GM12878 (cell line): ENCODE data around the gene IL1RAPL1. TPM values are rescaled to one million over a fixed set of nuclear protein-coding genes. Genes with fewer than 3 reads are reported as not detected.

ENCODE experiments used
- ATAC-seq: fragments of 200-7000 bp; cut with Tn5 transposase; 3 replicates; pipeline ENCODE4 v1.9.1; 2020; ENCODE audit warnings: mild to moderate bottlenecking, moderate library complexity
- BruUV-seq: library from RNA; stranded (reverse); fragments of 400-500 nt; replicated peaks from 2 replicates; lab custom pipeline; 2021; lab: Mats Ljungman, UMichigan
- CTCF ChIA-PET: fragments of 300-600 bp; sonication (Branson Sonifier 250); formaldehyde crosslinking; extraction: SDS; loops from one replicate; lab custom pipeline; 2021; ENCODE audit warnings: inconsistent platforms; lab: Yijun Ruan, JAX
- POLR2A ChIA-PET: fragments of 350-600 bp; formaldehyde crosslinking; extraction: SDS; loops from one replicate; lab custom pipeline; 2021; ENCODE audit warnings: inconsistent platforms; lab: Charles Lee
- RAD21 ChIA-PET: fragments of 300-600 bp; sonication (Branson Sonifier 250); formaldehyde crosslinking; loops from one replicate; lab custom pipeline; 2023; ENCODE audit warnings: antibody characterized with exemption; ENCODE audit not compliant: unreplicated experiment; lab: Charles Lee
- SMC1A ChIA-PET: fragments of 300-600 bp; sonication (Branson Sonifier 250); formaldehyde crosslinking; loops from one replicate; lab custom pipeline; 2023; ENCODE audit not compliant: unreplicated experiment, uncharacterized antibody; lab: Charles Lee
- DNase-seq: peaks from one replicate; pipeline ENCODE4 v3.0.0-alpha.2; 2011; ENCODE audit warnings: low read depth, low spot score
- FAIRE-seq: peaks from 3 replicates; lab custom pipeline; 2011; peaks lifted over from hg19 to GRCh38; lab: Jason Lieb, UNC
- H2AFZ ChIP-seq: 2 replicates; pipeline ENCODE4 v1.6.0; 2011; ENCODE audit warnings: low read depth, low read length, control low read depth; ENCODE audit not compliant: control insufficient read depth
- H3K27ac ChIP-seq: 2 replicates; pipeline ENCODE4 v1.5.1; 2011; ENCODE audit warnings: control low read depth; ENCODE audit not compliant: control insufficient read depth, insufficient read depth
- H3K27me3 ChIP-seq, 2 experiments: replicated peaks in 1 of 2; 2 replicates each; pipeline versions ENCODE4 v1.6.0 to v1.6.1; 2011; ENCODE audit warnings: low read length in 1 of 2; ENCODE audit not compliant: control insufficient read depth in 2 of 2, insufficient read depth in 2 of 2
- H3K36me3 ChIP-seq, 2 experiments: 2 replicates each; pipeline ENCODE4 v1.5.1; 2011; ENCODE audit warnings: low read length in 1 of 2; ENCODE audit not compliant: control insufficient read depth in 2 of 2, insufficient read depth in 2 of 2
- H3K4me1 ChIP-seq: 2 replicates; pipeline ENCODE4 v1.6.1; 2011; ENCODE audit warnings: mild to moderate bottlenecking, low read length, moderate library complexity, mixed read lengths; ENCODE audit not compliant: control insufficient read depth, insufficient read depth
- H3K4me2 ChIP-seq: 2 replicates; pipeline ENCODE4 v1.6.0; 2011; ENCODE audit warnings: control low read depth; ENCODE audit not compliant: control insufficient read depth, insufficient read depth
- H3K4me3 ChIP-seq: fragments of 200-600 bp; sonication (generic); 2 replicates; pipeline ENCODE4 v1.5.1; 2016
- H3K79me2 ChIP-seq: 2 replicates; pipeline ENCODE4 v1.6.0; 2011; ENCODE audit warnings: low read length; ENCODE audit not compliant: control insufficient read depth, insufficient read depth
- H3K9ac ChIP-seq: 2 replicates; pipeline ENCODE4 v1.8.0; 2011; ENCODE audit warnings: low read length, control low read depth, mixed read lengths; ENCODE audit not compliant: control insufficient read depth, insufficient read depth
- H3K9me3 ChIP-seq: replicated peaks from 3 replicates; pipeline ENCODE4 v1.5.1; 2011; ENCODE audit warnings: mild to moderate bottlenecking, low read length; ENCODE audit not compliant: control insufficient read depth, insufficient read depth
- H4K20me1 ChIP-seq: 2 replicates; pipeline ENCODE4 v1.6.0; 2011; ENCODE audit not compliant: control insufficient read depth, insufficient read depth
- BCLAF1 ChIP-seq: fragments of 450-650 bp; IDR thresholded peaks from 2 replicates; pipeline ENCODE4 v1.6.1; 2017; ENCODE audit warnings: antibody characterized with exemption, mild to moderate bottlenecking, moderate library complexity
- CBFB ChIP-seq: IDR thresholded peaks from 2 replicates; pipeline ENCODE4 v1.6.1; 2016; ENCODE audit warnings: antibody characterized with exemption, low read depth
- DPF2 ChIP-seq: fragments of 450-650 bp; IDR thresholded peaks from 2 replicates; pipeline ENCODE4 v1.6.1; 2017; ENCODE audit warnings: mild to moderate bottlenecking
- EZH2 ChIP-seq: IDR thresholded peaks from 2 replicates; pipeline ENCODE4 v1.6.1; 2012; ENCODE audit warnings: low read depth, mild to moderate bottlenecking, control low read depth, inconsistent platforms, low read length, borderline replicate concordance; ENCODE audit not compliant: control insufficient read depth
- NR2F1 ChIP-seq: fragments of 450-650 bp; conservative IDR thresholded peaks from 2 replicates; pipeline ENCODE4 v1.6.1; 2017; ENCODE audit warnings: mild to moderate bottlenecking
- POLR2AphosphoS5 ChIP-seq: IDR thresholded peaks from 2 replicates; pipeline ENCODE4 v1.6.1; 2011; ENCODE audit warnings: mild to moderate bottlenecking, low read length, inconsistent platforms
- PRDM15 ChIP-seq: fragments of 450-650 bp; formaldehyde crosslinking; IDR thresholded peaks from 2 replicates; pipeline ENCODE4 v1.4.0; 2020; ENCODE audit warnings: mild to moderate bottlenecking, moderate library complexity
- SMC3 ChIP-seq: IDR thresholded peaks from 2 replicates; pipeline ENCODE4 v1.6.1; 2011; ENCODE audit warnings: low read length, improper control_type of control experiment, borderline replicate concordance
- STAT3 ChIP-seq: IDR thresholded peaks from 2 replicates; pipeline ENCODE4 v1.6.1; 2011; ENCODE audit warnings: low read depth, low read length, improper control_type of control experiment
- ZBTB11 ChIP-seq: fragments of 450-650 bp; formaldehyde crosslinking; IDR thresholded peaks from 2 replicates; pipeline ENCODE4 v1.5.0; 2022; ENCODE audit warnings: mild to moderate bottlenecking, missing genetic modification characterization
- ZNF687 ChIP-seq: fragments of 450-650 bp; IDR thresholded peaks from 2 replicates; pipeline ENCODE4 v1.6.1; 2017; ENCODE audit warnings: mild to moderate bottlenecking, moderate library complexity
- WGBS: methylation state at CpG from one replicate; pipeline ENCODE4 v1.1.6; 2016; ENCODE audit warnings: low lambda C conversion rate; ENCODE audit not compliant: insufficient replicate concordance, insufficient coverage; ENCODE audit errors: missing lambda C conversion rate; 5-methylcytosine and 5-hydroxymethylcytosine counted together
- in situ Hi-C: fragments of 300-500 bp; cut with MboI; formaldehyde crosslinking; loops from 9 replicates; pipeline ENCODE4 v1.14.3; 2018; ENCODE audit warnings: mixed read lengths
- intact Hi-C: fragments of 100-400 bp; cut with micrococcal nuclease; formaldehyde crosslinking; loops from one replicate; pipeline ENCODE4 v1.14.2; 2022; ENCODE audit not compliant: unreplicated experiment
- polyA plus RNA-seq, 11 experiments: library from polyadenylated mRNA; depleted of rRNA in 4 of 11; unstranded in 6 of 11; stranded (reverse) in 5 of 11; fragments of >200 nt; fragmentation: Nextera tagmentation in 4 of 11; fragmentation: Illumina TruSeq in 1 of 11; extraction: Ambion mirVana in 4 of 11; extraction: Trizol in 1 of 11; gene quantifications; 1 replicate in 1 of 11; 2 replicates in 10 of 11; pipeline versions ENCODE4 v1.2.1 to v1.2.3, GENCODE V29; 2011 to 2016; ENCODE audit warnings: inconsistent platforms in 2 of 11, missing spikeins in 2 of 11, low read depth in 1 of 11
- total RNA-seq, 4 experiments: library from RNA; depleted of rRNA in 3 of 4; stranded (reverse); fragments of >200 nt in 3 of 4; fragmentation: Illumina TruSeq in 1 of 4; extraction: Trizol in 1 of 4; gene quantifications; 2 replicates each; pipeline versions ENCODE4 v1.2.1 to v1.2.3, GENCODE V29; 2013 to 2021

Gene IL1RAPL1
- total and polyA plus RNA-seq, 10 of the 15 experiments (the other 5 are each of a cell fraction or from before 2014, with no cell fraction given): not detected

- CTCF ChIA-PET: no interaction called here
- Histone ChIP-seq H3K9ac (no peak overlapping the region), H3K4me1 (no peaks in the 10 kb centered on the region), H3K27ac (no peak overlapping the region), H3K4me2 (no peak overlapping the region), H4K20me1 (no peaks in the 10 kb centered on the region), H2AFZ (no peak overlapping the region), H3K27me3 (no peaks in the 10 kb centered on the region), H3K79me2 (no peaks in the 10 kb centered on the region), H3K9me3 (no peaks in the 10 kb centered on the region), H3K4me3 (no peak overlapping the region), H3K36me3 (no peaks in the 10 kb centered on the region)
- in situ Hi-C loops: no loop called here
- RAD21 ChIA-PET: no interaction called here
- SMC1A ChIA-PET: no interaction called here
- FAIRE-seq (no peak), DNase-seq (no peak), ATAC-seq (no peak)
- 66% methylated on average over 3 of the region's 3 CpGs for WGBS
- BruUV-seq: no TSS peak
- POLR2A ChIA-PET: no interaction called here
- intact Hi-C loops: no loop called here
- TF ChIP-seq BCLAF1 (no peak), ZNF687 (no peak), PRDM15 (CRISPR knock-in tag) (no peak), ZBTB11 (no peak), POLR2AphosphoS5 (no peak), STAT3 (no peak), EZH2 (no peak), NR2F1 (no peak), CBFB (no peak), SMC3 (no peak), DPF2 (no peak)
Measured at GRCh38 chrX:29172880-29173279, 585.6 kb downstream of the IL1RAPL1 start.
